ENCODE data around the gene SLIT3.
"Not testable (repeated sequence)": the region's sequence is repeated elsewhere in the genome, so short reads cannot be mapped to it uniquely, and the experiment has no call there.

The SLIT3 gene

GRCh38 chr5:169216866-169217265, 84.1 kb downstream of the SLIT3 start:
- no peak for DNase-seq

GRCh38 chr5:169213479-169213878, 87.5 kb downstream of the SLIT3 start:
- DNase-seq, result no peak

- DNase-seq, result not testable (repeated sequence)
Measured at GRCh38 chr5:169211761-169212160, 89.2 kb downstream of the SLIT3 start.

- no peak for DNase-seq
Measured at GRCh38 chr5:169204788-169205400, 96.0 kb downstream of the SLIT3 start.

- DNase-seq, result no peak
Measured at GRCh38 chr5:169202969-169203368, 98.0 kb downstream of the SLIT3 start.

GRCh38 chr5:169201597-169201996, 99.3 kb downstream of the SLIT3 start:
- DNase-seq, result no peak

- no peak for DNase-seq
Measured at GRCh38 chr5:169200125-169200778, 100.7 kb downstream of the SLIT3 start.

GRCh38 chr5:169197343-169197742, 103.6 kb downstream of the SLIT3 start:
- DNase-seq, result no peak

GRCh38 chr5:169196059-169196458, 104.9 kb downstream of the SLIT3 start:
- DNase-seq, result no peak

- DNase-seq, result no peak
Measured at GRCh38 chr5:169195601-169196000, 105.3 kb downstream of the SLIT3 start.

- no peak for DNase-seq
Measured at GRCh38 chr5:169192536-169192935, 108.4 kb downstream of the SLIT3 start.

- no peak for DNase-seq
Measured at GRCh38 chr5:169190849-169191248, 110.1 kb downstream of the SLIT3 start.

- no peak for DNase-seq
Measured at GRCh38 chr5:169185626-169186025, 115.3 kb downstream of the SLIT3 start.

- DNase-seq, result no peak
Measured at GRCh38 chr5:169183576-169183975, 117.4 kb downstream of the SLIT3 start.

- DNase-seq, result no peak
Measured at GRCh38 chr5:169182797-169183196, 118.1 kb downstream of the SLIT3 start.

GRCh38 chr5:169181814-169182213, 119.1 kb downstream of the SLIT3 start:
- DNase-seq, result no peak

- DNase-seq, result no peak
Measured at GRCh38 chr5:169178754-169179153, 122.2 kb downstream of the SLIT3 start.

GRCh38 chr5:169178274-169178673, 122.7 kb downstream of the SLIT3 start:
- DNase-seq, result no peak

GRCh38 chr5:169176709-169177694, 123.9 kb downstream of the SLIT3 start:
- no peak for DNase-seq

- DNase-seq, result no peak
Measured at GRCh38 chr5:169175733-169176132, 125.2 kb downstream of the SLIT3 start.

GRCh38 chr5:169174923-169175322, 126.0 kb downstream of the SLIT3 start:
- DNase-seq, result no peak

GRCh38 chr5:169173372-169173771, 127.6 kb downstream of the SLIT3 start:
- DNase-seq, result no peak

- DNase-seq, result no peak
Measured at GRCh38 chr5:169171515-169171914, 129.4 kb downstream of the SLIT3 start.

GRCh38 chr5:169169783-169170182, 131.2 kb downstream of the SLIT3 start:
- DNase-seq, result no peak

Data from NCI-H2171 (cell line).